ENCODE results near the gene ITGA7.
A peak's percentile ranks its signal among the peaks of the same experiment; 100 is the strongest.

ITGA7 gene

DNA sequence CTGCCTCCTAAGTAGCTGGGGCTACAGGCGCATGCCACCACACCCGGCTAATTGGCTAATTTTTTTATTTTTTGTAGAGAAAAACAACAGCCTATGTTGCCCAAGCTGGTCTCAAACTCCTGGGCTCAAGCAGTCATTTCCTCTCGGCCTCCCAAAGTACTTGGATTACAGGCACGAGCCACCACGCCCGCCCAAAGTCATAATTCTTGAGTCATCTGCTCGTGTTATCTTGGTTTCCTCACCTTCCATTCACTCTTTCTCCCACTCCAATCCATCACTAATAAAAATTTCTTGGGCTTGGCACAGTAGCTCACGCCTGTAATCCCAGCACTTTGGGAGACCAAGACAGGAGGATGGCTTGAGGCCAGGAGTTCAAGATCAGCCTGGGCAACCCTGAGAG, 32.0 kb downstream of the ITGA7 start:
- in situ Hi-C loops (cut with HindIII; ENCODE audit: low pct_unique_long_range_greater_than_20kb, low sequenced_read_pairs) = no loop called here
- no peak for DNase-seq (ENCODE audit: low read depth in 1 of 2, low spot score in 1 of 2)
- no peak for TF ChIP-seq JUND (IDR thresholded peaks at IDR 0.05; ENCODE audit: low read depth)

DNA sequence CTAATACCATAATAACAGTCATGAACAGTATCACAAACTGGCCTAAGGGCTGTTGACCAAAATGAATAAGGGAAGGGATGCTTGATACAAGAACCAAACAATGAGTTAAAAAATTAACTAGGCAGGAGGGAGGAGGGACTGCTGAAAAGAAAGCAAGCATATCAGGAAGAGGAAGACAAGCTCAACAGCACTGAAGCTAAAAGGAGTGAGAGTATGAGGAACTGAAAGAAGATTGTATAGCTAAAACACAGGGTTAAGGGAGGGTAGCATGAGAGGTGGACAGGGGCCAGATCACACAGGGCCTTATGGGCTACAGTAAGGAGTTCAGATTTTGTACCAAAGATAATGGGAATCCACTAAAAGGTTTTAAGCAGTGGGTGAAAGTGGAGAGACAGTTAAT, 34.1 kb downstream of the ITGA7 start:
- in situ Hi-C loops (cut with HindIII; ENCODE audit: low pct_unique_long_range_greater_than_20kb, low sequenced_read_pairs) = no loop called here
- TF ChIP-seq JUND (IDR thresholded peaks at IDR 0.05; ENCODE audit: low read depth) = no peak
- no peak for DNase-seq (ENCODE audit: low read depth in 1 of 2, low spot score in 1 of 2)

GRCh38 chr12:55671746-55672145, 36.0 kb downstream of the ITGA7 start:
- in situ Hi-C loops (cut with HindIII; ENCODE audit: low pct_unique_long_range_greater_than_20kb, low sequenced_read_pairs) = no loop called here
- peak in 1 of 2 experiments; percentile 18 for DNase-seq (ENCODE audit: low read depth in 1 of 2, low spot score in 1 of 2)
- no peak for TF ChIP-seq JUND (IDR thresholded peaks at IDR 0.05; ENCODE audit: low read depth)

GRCh38 chr12:55670276-55670675, 37.4 kb downstream of the ITGA7 start:
- in situ Hi-C loops (cut with HindIII; ENCODE audit: low pct_unique_long_range_greater_than_20kb, low sequenced_read_pairs) = no loop called here
- TF ChIP-seq JUND (IDR thresholded peaks at IDR 0.05; ENCODE audit: low read depth) = no peak
- DNase-seq (ENCODE audit: low read depth in 1 of 2, low spot score in 1 of 2) = no peak

DNA sequence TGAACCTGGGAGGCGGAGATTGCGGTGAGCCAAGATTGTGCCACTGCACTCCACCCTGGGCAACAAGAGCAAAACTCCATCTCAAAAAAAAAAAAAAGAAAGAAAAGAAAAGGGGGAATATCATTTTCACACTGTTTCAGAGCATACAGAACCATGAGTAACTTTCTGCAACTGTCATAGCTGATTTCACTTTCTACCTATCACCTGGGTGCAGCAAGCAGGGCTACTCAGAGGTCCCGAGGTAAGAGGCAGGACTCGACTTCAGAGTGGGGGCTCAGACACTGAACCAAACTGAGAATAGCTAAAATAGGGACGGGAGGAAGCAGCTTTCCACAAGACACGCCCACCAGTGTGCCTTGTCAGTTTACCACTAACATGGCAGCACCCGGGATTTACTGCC, 41.2 kb downstream of the ITGA7 start:
- DNase-seq (ENCODE audit: low read depth in 1 of 2, low spot score in 1 of 2) = no peak
- no peak for TF ChIP-seq JUND (IDR thresholded peaks at IDR 0.05; ENCODE audit: low read depth)
- in situ Hi-C loops (cut with HindIII; ENCODE audit: low pct_unique_long_range_greater_than_20kb, low sequenced_read_pairs) = no loop called here

DNA sequence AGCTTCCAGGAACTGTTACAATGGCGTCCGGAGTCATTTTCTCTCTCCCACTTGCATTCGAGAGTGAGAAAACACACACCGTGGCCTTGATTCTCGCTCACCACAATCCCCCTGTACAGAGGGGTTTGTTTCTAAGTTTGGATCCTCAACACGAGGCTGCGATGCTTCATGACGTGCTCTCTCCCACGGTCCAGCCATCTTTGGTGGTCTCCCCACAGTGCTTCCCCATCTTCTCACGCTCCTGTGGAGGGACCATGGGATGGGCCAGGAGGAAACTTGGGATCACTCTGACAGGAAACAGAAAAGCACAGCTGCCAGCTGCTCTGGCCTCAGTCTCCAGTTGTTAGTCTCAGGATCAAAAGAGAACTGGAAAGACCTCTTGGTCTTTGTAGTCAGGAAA, 42.9 kb downstream of the ITGA7 start:
- TF ChIP-seq JUND (IDR thresholded peaks at IDR 0.05; ENCODE audit: low read depth) = no peak
- in situ Hi-C loops (cut with HindIII; ENCODE audit: low pct_unique_long_range_greater_than_20kb, low sequenced_read_pairs) = no loop called here
- no peak for DNase-seq (ENCODE audit: low read depth in 1 of 2, low spot score in 1 of 2)

DNA sequence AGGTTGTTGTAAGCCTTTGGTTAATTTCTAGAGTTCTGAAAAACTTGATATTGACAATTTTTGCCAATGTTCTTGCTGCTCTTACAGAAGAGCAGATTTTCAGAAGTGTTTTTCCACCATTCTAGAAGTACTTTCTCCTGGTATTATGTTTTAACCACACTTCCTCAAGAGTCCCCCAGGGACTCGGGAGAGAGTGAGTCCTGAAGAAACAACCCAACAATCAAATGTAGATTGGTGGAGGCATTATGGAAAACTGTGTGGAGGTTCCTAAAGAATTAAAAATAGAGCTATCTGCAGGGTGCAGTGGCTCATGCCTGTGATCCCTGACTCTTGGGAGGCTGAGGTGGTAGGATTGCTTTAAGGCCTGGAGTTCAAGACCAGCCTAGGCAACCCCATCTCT, 44.3 kb downstream of the ITGA7 start:
- in situ Hi-C loops (cut with HindIII; ENCODE audit: low pct_unique_long_range_greater_than_20kb, low sequenced_read_pairs) = no loop called here
- TF ChIP-seq JUND (IDR thresholded peaks at IDR 0.05; ENCODE audit: low read depth) = no peak

DNA sequence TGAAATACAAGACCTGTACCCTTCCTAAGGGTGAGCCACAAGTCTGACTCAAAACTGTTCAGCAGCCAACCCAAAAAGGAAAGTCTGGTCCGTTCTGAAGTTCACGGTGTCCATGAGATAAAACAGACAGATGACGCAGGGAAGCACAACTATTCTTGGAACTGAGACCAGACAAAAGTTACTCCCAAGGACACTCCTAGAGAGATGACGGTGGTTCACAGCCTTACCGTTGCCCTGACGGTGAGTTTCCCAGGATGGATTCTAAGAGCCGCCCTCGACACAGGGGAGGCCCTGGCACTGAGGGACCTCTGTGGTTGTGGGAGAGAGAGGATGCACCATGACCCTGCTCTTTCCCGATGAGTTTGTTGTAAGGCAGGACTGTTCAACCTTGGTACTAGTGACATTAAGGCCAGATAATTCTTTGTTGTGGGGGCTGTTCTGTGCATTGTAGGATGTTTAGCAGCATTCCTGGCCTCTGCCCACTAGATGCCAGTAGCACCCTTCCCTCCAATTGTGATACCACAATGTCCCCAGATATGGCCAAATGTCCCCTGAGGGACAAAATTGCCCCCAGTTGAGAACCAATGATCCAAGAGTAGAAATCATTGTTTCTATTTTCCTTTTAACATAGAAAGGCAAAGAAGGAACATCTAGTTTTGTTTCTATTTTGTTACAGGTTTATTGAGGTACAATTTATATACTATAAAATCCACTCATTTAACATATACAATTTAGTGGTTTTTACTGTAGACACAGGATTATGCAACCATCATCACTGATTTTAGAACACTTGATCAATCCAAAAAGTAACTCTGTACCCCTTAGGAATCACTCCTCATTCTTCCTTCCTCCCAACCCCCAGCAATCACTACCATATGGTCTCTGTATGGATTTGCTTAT, 48.0 kb downstream of the ITGA7 start:
- in situ Hi-C loops (cut with HindIII; ENCODE audit: low pct_unique_long_range_greater_than_20kb, low sequenced_read_pairs) = no loop called here
- DNase-seq (ENCODE audit: low read depth in 1 of 2, low spot score in 1 of 2) = peak in 1 of 2 experiments; percentile 48

More for the DNA sequence above, 44.3 kb downstream of the ITGA7 start:
- DNase-seq (ENCODE audit: low read depth in 1 of 2, low spot score in 1 of 2) = no peak

DNA sequence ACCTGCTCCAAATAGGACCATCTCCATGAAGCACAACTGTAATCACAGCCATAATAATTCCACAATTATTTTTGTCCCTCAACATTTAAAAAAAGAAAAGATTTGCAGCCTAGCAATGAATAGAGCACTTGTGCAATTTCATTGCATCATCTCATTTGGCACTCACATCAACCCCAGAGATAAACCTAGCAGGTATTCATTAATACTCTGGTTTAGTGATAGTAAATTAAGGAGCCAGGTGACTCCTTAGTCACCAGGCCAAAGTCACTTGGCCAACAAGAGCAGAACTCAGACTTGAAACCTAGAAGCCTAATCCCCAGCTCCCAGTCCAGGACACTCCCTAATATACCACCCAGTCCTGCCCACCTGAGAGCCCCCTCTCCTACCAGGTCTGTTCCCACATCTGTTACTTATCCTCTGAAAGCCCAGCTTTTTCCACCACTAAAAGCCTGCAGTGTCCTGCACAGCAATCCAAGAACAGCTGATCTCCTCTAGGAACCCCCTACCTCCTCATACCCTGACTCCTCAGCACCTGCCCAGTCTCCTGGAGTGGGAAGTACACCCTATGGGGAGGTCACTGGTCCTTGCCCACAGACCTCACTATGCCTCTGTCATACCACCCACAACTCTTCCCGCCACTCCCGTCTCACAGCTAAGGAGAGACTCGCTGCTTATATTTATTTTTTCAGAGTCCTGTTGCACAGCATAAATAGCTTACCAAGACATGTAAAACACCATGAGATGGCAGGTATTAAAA, 48.9 kb downstream of the ITGA7 start:
- no peak for TF ChIP-seq JUND (IDR thresholded peaks at IDR 0.05; ENCODE audit: low read depth)
- DNase-seq (ENCODE audit: low read depth in 1 of 2, low spot score in 1 of 2) = no peak
- in situ Hi-C loops (cut with HindIII; ENCODE audit: low pct_unique_long_range_greater_than_20kb, low sequenced_read_pairs) = no loop called here

More for the DNA sequence above, 48.0 kb downstream of the ITGA7 start:
- TF ChIP-seq JUND (IDR thresholded peaks at IDR 0.05; ENCODE audit: low read depth) = no peak

DNA sequence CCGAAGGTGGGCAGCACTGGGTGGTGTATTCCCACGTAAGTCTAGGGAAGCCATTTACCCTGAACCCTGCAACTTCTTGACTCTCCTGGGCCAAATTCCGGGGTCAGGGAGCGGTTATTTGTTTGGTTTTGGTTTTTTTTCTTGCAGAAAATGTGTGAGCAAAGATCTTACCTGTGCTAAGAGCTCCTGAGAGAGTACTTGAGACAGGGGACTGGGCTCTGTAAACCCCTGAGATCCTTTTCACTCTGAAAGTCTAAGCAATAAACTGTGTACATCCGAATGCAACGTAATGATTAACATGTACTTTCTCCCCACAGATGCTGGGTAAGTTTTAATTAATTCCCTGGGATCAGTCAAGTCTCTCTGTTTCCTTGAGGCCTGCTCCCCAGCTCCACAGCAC, 49.5 kb downstream of the ITGA7 start:
- in situ Hi-C loops (cut with HindIII; ENCODE audit: low pct_unique_long_range_greater_than_20kb, low sequenced_read_pairs) = no loop called here
- no peak for DNase-seq (ENCODE audit: low read depth in 1 of 2, low spot score in 1 of 2)
- no peak for TF ChIP-seq JUND (IDR thresholded peaks at IDR 0.05; ENCODE audit: low read depth)

DNA sequence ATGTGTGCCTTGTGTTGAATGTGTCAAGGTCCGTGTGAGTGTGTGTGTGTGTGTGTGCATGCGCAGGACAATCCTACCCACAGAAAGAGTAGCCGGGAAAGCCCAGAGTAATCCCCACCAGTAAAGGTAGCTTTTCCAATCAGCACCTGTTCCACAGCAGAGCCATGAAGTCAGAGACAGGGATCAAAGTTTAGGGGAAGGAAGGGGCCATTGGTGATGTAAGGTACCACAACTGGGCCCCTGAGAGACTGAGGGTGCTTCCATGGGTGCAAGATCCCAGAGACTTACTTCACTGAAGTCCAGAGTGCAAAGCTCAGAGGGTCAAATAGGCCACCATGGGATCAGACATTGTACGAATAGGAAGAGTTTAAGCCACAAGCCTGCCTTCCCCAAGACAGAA, 50.5 kb downstream of the ITGA7 start:
- DNase-seq (ENCODE audit: low read depth in 1 of 2, low spot score in 1 of 2) = no peak
- no peak for TF ChIP-seq JUND (IDR thresholded peaks at IDR 0.05; ENCODE audit: low read depth)
- in situ Hi-C loops (cut with HindIII; ENCODE audit: low pct_unique_long_range_greater_than_20kb, low sequenced_read_pairs) = no loop called here

DNA sequence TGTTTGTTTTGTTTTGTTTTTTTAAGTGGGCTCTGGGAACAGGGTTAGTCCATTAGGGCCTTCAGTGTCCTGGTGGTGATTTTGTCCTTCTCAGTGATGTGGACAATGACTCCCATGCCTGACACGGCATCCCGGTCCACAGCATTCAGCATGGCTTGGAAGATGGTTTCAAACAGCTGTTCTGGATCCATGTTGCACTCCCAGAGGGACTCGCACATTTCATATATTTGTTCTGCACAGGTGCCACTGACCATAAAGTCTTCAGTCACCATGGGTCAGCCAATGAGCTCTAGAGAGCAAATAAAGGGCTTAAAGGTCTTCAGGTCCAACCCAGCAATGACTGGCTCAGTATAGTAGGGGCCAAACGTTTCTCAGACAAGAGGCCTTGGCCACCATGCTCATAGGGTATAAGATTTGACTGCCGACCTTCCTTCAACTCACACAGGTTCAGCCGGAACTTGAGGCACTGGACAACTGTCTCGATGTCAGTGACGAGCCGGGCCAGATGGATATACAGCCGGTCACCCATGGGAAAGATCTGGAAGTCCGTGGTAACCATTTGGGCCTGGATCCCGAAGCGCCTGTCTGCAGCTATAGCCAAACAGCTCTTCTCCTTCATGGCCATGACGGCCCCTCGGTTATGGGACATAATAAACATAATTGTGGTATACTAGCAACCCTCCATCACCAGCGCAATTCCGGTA, 53.0 kb downstream of the ITGA7 start:
- no peak for TF ChIP-seq JUND (IDR thresholded peaks at IDR 0.05; ENCODE audit: low read depth)
- in situ Hi-C loops (cut with HindIII; ENCODE audit: low pct_unique_long_range_greater_than_20kb, low sequenced_read_pairs) = no loop called here
- DNase-seq (ENCODE audit: low read depth in 1 of 2, low spot score in 1 of 2) = no peak

GRCh38 chr12:55653031-55653430, 54.7 kb downstream of the ITGA7 start:
- DNase-seq (ENCODE audit: low read depth in 1 of 2, low spot score in 1 of 2) = no peak
- TF ChIP-seq JUND (IDR thresholded peaks at IDR 0.05; ENCODE audit: low read depth) = no peak
- in situ Hi-C loops (cut with HindIII; ENCODE audit: low pct_unique_long_range_greater_than_20kb, low sequenced_read_pairs) = no loop called here

All from T47D (cell line).